Neural progenitor cell (in vitro differentiated cells): ENCODE data around the gene S100A4. TPM values are rescaled to one million over a fixed set of nuclear protein-coding genes. Genes with fewer than 3 reads are reported as not detected.

Experiments
- DNase-seq: peaks from one replicate; pipeline ENCODE4 v3.0.0-alpha.2; 2016; ENCODE audit warnings: low spot score
- H2AFZ ChIP-seq: fragments of 200-600 bp; sonication (generic); replicated peaks from 2 replicates; pipeline ENCODE4 v1.6.1; 2016; ENCODE audit warnings: antibody characterized with exemption
- H3F3A ChIP-seq: fragments of 200-600 bp; sonication (generic); 2 replicates; pipeline ENCODE4 v1.6.1; 2016; ENCODE audit warnings: antibody characterized with exemption, low read depth
- H3K27ac ChIP-seq: fragments of 200-600 bp; sonication (generic); 2 replicates; pipeline ENCODE4 v1.5.1; 2016; ENCODE audit warnings: mild to moderate bottlenecking
- H3K27me3 ChIP-seq: fragments of 200-600 bp; sonication (generic); 2 replicates; pipeline ENCODE4 v1.6.1; 2016; ENCODE audit warnings: mild to moderate bottlenecking, moderate library complexity
- H3K36me3 ChIP-seq: fragments of 200-600 bp; sonication (generic); 2 replicates; pipeline ENCODE4 v1.5.1; 2016
- H3K4me1 ChIP-seq: fragments of 200-600 bp; sonication (generic); 2 replicates; pipeline ENCODE4 v1.6.1; 2016; ENCODE audit warnings: mixed run types
- H3K4me2 ChIP-seq: fragments of 200-600 bp; sonication (generic); 2 replicates; pipeline ENCODE4 v1.6.1; 2016
- H3K4me3 ChIP-seq: fragments of 200-600 bp; sonication (generic); 2 replicates; pipeline ENCODE4 v1.5.1; 2016
- H3K79me2 ChIP-seq: fragments of 200-600 bp; sonication (generic); 2 replicates; pipeline ENCODE4 v1.6.1; 2016; ENCODE audit warnings: low read depth
- H3K9ac ChIP-seq: fragments of 200-600 bp; sonication (generic); 2 replicates; pipeline ENCODE4 v1.6.1; 2016
- H3K9me3 ChIP-seq: fragments of 200-600 bp; sonication (generic); 2 replicates; pipeline ENCODE4 v1.5.1; 2016; ENCODE audit warnings: low read depth
- H4K20me1 ChIP-seq: fragments of 200-600 bp; sonication (generic); 2 replicates; pipeline ENCODE4 v1.6.1; 2016; ENCODE audit warnings: low read depth
- H3K27ac Mint-ChIP-seq: 3 replicates; pipeline ENCODE4 v1.8.0; 2021; ENCODE audit warnings: mixed read lengths
- H3K27me3 Mint-ChIP-seq: 2 replicates; pipeline ENCODE4 v1.8.0; 2022; ENCODE audit warnings: low read depth, mild to moderate bottlenecking, inconsistent platforms, moderate library complexity, mixed read lengths; ENCODE audit not compliant: insufficient read depth
- H3K36me3 Mint-ChIP-seq: 3 replicates; pipeline ENCODE4 v1.8.0; 2021; ENCODE audit warnings: mixed read lengths
- H3K4me1 Mint-ChIP-seq: 3 replicates; pipeline ENCODE4 v1.8.0; 2021; ENCODE audit warnings: mixed read lengths
- H3K4me3 Mint-ChIP-seq: 3 replicates; pipeline ENCODE4 v1.8.0; 2021; ENCODE audit warnings: mild to moderate bottlenecking, moderate library complexity, mixed read lengths
- H3K9me3 Mint-ChIP-seq: 3 replicates; pipeline ENCODE4 v1.8.0; 2020; ENCODE audit warnings: mixed read lengths
- CTCF ChIP-seq: fragments of 200-600 bp; sonication (generic); IDR thresholded peaks from 2 replicates; pipeline ENCODE4 v1.5.1; 2017; ENCODE audit warnings: antibody characterized with exemption, mild to moderate bottlenecking
- EZH2 ChIP-seq: fragments of 200-600 bp; sonication (generic); IDR thresholded peaks from 2 replicates; pipeline ENCODE4 v1.6.1; 2017; ENCODE audit warnings: antibody characterized with exemption, mild to moderate bottlenecking, moderate library complexity
- EZH2phosphoT487 ChIP-seq: fragments of 200-600 bp; sonication (generic); IDR thresholded peaks from 2 replicates; pipeline ENCODE4 v1.6.1; 2017; ENCODE audit warnings: antibody characterized with exemption
- total RNA-seq: library from RNA; depleted of rRNA; stranded (reverse); fragments of >200 nt; gene quantifications from 2 replicates; pipeline ENCODE4 v1.2.3, GENCODE V29; 2015; ENCODE audit warnings: low replicate concordance

The S100A4 gene
- total RNA-seq, 1 donor from 2014 or later, result 34.3 TPM

GRCh38 chr1:153560241-153560640 is 14.6 kb upstream of the S100A4 start:
- H3K27ac Mint-ChIP-seq, result no peak overlapping the region
- TF ChIP-seq CTCF (no peak), EZH2 (no peak), EZH2phosphoT487 (no peak)

GRCh38 chr1:153557877-153558276 is 12.3 kb upstream of the S100A4 start:
- TF ChIP-seq EZH2phosphoT487 (no peak), CTCF (no peak)
- Mint-ChIP-seq H3K9me3 (no peaks in the 10 kb centered on the region), H3K36me3 (no peaks in the 10 kb centered on the region), H3K27ac (no peak overlapping the region), H3K4me1 (peaks cover 5% of the 10 kb centered on the region), H3K27me3 (peaks cover 2% of the 10 kb centered on the region), H3K4me3 (no peak overlapping the region)
- no peaks in the 10 kb centered on the region for H3K9me3 ChIP-seq
- H2AFZ ChIP-seq, result no peak overlapping the region
- DNase-seq, result no peak
- no peaks in the 10 kb centered on the region for H4K20me1 ChIP-seq
- no peaks in the 10 kb centered on the region for H3F3A ChIP-seq
- H3K27me3 ChIP-seq, result no peaks in the 10 kb centered on the region
- H3K4me1 ChIP-seq, result no peaks in the 10 kb centered on the region
- H3K4me2 ChIP-seq, result no peak overlapping the region
- H3K4me3 ChIP-seq, result no peak overlapping the region
- H3K27ac ChIP-seq, result no peak overlapping the region
- no peak overlapping the region for H3K9ac ChIP-seq
- H3K79me2 ChIP-seq, result no peaks in the 10 kb centered on the region
- no peaks in the 10 kb centered on the region for H3K36me3 ChIP-seq

More at GRCh38 chr1:153560241-153560640, 14.6 kb upstream of the S100A4 start:
- Histone ChIP-seq H3K4me1 (no peaks in the 10 kb centered on the region), H3K36me3 (no peaks in the 10 kb centered on the region), H3K9ac (no peak overlapping the region), H3K79me2 (no peaks in the 10 kb centered on the region), H3K27ac (no peak overlapping the region), H3K4me2 (no peak overlapping the region), H3K9me3 (no peaks in the 10 kb centered on the region), H4K20me1 (no peaks in the 10 kb centered on the region), H2AFZ (no peak overlapping the region), H3F3A (no peaks in the 10 kb centered on the region), H3K27me3 (no peaks in the 10 kb centered on the region), H3K4me3 (no peak overlapping the region)
- Mint-ChIP-seq H3K27me3 (peaks cover 8% of the 10 kb centered on the region), H3K9me3 (no peaks in the 10 kb centered on the region), H3K4me1 (peaks cover 3% of the 10 kb centered on the region), H3K36me3 (no peaks in the 10 kb centered on the region), H3K4me3 (peak overlapping the region; percentile 53)
- DNase-seq, result no peak

GRCh38 chr1:153556348-153556747 is 10.7 kb upstream of the S100A4 start:
- H3K4me3 Mint-ChIP-seq, result no peak overlapping the region
- H3K27me3 Mint-ChIP-seq, result peaks cover 2% of the 10 kb centered on the region
- H3K4me1 ChIP-seq, result no peaks in the 10 kb centered on the region
- H3K27ac Mint-ChIP-seq, result no peak overlapping the region
- H3K27me3 ChIP-seq, result no peaks in the 10 kb centered on the region
- no peaks in the 10 kb centered on the region for H3K36me3 ChIP-seq
- H2AFZ ChIP-seq, result no peak overlapping the region
- no peaks in the 10 kb centered on the region for H3F3A ChIP-seq
- TF ChIP-seq EZH2 (no peak), EZH2phosphoT487 (no peak), CTCF (no peak)
- no peak for DNase-seq
- no peak overlapping the region for H3K4me3 ChIP-seq
- H3K36me3 Mint-ChIP-seq, result no peaks in the 10 kb centered on the region
- no peaks in the 10 kb centered on the region for H4K20me1 ChIP-seq
- no peaks in the 10 kb centered on the region for H3K9me3 Mint-ChIP-seq
- no peak overlapping the region for H3K27ac ChIP-seq
- H3K9me3 ChIP-seq, result no peaks in the 10 kb centered on the region
- no peak overlapping the region for H3K4me2 ChIP-seq
- H3K79me2 ChIP-seq, result no peaks in the 10 kb centered on the region
- no peak overlapping the region for H3K9ac ChIP-seq
- peaks cover 5% of the 10 kb centered on the region for H3K4me1 Mint-ChIP-seq
